Kidney tubule cell (primary cell): ENCODE results near the gene HES7.
"Not testable (repeated sequence)": the region's sequence is repeated elsewhere in the genome, so short reads cannot be mapped to it uniquely, and the experiment has no call there.

ENCODE experiments used
- DNase-seq: peaks from one replicate; pipeline ENCODE4 v3.0.0-alpha.2; 2018; ENCODE audit warnings: low spot score

Gene HES7

DNA sequence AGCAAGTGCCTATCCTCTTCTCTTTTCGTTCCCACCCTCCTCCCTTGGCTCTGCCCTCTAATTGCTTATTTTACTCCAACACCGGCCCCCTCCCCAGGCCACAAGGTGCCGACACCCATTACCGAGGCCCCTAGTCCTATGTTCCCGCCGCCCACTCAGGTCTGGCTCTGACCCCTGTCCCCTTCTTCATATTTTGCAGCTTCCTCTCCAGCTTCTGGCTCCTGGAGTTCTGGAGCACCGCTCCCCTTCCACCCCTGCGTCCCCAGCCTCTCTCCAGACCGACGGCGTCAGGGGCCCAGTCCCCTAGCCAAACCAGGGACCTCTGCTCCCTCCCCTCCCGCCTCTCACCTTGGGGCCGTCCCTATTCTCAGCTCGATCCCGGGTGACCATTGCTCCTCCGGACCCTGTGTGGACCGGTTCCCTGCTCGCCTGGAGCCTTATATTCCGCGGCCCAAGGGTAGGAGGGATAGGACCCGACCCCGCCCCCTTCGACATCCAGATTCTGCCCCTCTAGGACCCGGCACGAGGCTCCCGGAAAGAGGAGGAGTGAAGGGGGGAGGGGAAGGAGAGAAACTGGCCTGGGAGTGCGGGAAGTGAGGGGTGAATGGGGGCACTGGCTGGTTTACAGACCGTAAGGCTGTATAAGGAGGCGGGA is at the start of gene HES7:
TSS of gene HES7 (minus strand) at position 412 of the 655 bp plus-strand sequence. CDS start at position 390, 22 bp downstream.
- DNase-seq, result no peak

DNA sequence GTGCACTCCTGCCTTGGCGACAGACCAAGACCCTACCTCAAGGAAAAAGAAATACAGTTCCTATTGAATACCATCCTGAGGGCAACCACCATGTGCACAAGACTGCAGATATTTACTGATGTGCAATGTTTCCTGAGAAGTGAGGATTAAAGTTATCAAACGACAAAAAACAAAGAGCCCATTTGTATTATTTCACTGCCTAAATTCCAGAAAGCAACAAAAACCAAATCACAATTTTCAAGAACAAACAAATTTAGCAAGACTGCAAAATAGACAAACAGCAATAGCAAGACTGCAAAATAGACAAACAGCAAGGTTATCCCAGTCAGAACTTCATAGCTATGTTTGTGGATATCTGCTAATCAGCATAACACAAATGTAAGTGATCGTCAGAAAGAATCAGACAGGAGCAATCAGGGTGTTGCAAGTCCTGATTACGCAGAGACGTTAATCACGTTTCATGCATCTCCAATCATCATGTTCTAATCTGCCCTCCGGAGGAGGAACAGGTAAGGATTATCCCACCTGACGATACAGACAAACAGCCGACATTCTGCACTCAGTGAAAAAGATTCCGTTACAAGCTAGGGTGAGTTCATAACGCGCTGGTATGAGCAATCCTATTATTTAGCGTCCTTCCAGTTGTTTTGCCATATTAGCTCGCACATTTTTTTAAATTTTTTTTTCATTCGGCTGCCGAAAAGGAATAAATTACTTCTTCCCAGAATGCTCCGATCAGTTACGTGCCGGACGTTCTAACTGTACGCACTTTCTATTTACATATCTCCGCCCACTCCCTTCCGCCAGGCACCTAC is 49.4 kb upstream of the HES7 start:
- DNase-seq, result peak; percentile 99

DNA sequence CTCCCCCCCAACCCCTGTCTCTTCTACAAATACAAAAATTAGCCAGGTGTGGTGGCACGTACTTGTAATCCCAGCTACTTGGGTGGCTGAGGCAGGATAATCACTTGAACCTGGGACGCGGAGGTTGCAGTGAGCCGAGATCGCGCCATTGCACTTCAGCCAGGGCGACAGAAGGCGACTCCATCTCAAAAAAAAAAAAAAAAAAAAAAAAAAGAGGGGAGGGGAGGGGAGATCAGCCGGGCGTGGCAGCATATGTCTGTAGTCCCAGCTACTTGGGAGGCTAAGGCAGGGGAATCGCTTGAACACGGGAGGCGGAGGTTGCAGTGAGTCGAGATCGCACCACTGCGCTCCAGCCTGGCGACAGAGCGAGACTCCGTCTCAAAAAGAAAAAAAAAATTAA is 46.3 kb upstream of the HES7 start:
- DNase-seq, result not testable (repeated sequence)

DNA sequence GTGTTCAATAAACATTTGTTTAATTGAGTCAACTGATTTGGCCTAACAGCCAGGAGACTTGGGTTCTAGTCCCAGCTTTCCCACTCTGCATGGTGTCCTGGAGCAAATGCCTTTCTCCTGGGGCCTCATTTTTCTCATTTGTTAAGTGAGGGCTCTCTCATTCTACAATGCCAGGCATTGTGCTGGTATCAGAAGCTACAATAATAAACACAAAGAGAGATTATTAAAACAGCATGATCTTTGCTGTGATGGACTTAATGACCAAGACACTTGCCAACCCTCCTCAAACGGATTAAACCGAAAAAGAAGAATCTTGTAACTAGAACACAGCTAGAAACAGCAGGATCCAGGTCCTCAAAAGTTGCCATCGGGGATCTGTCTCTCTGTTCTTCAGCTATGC is 43.6 kb upstream of the HES7 start:
- DNase-seq, result no peak

DNA sequence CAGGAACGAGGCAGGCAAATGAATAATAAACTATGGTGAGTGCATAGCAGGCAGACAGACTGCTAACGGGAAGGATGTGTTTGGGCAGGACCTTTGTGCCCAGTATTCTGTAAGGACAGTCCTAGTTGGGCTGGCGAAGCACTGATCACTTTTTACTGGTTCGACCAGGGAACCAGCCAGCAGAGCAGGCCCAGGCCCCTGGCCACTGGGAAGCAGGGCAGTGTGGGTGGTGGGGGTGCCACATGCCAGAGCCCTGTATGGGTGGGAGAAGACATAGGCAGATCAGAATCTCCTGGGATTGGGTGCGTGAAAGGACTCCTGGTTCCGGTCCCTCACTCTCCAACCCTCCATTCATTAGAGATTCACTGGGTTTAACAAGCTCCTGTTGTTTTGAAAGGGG is 42.8 kb upstream of the HES7 start:
- no peak for DNase-seq

DNA sequence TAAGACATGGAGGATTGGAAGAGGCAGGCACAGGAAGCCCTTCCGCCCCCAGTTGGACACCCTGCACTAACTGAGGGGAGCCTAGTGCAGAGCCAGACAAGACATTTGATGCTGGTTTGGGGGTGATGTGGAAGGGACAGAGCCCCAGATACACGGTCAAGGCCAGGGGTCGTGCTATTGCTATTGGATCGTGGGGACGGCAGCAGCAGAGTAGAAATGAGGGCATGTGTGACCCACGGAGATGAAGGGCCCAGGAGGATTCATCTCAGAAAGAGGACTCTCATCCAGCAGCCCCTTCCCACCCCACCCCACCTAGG is 40.9 kb upstream of the HES7 start:
- no peak for DNase-seq

DNA sequence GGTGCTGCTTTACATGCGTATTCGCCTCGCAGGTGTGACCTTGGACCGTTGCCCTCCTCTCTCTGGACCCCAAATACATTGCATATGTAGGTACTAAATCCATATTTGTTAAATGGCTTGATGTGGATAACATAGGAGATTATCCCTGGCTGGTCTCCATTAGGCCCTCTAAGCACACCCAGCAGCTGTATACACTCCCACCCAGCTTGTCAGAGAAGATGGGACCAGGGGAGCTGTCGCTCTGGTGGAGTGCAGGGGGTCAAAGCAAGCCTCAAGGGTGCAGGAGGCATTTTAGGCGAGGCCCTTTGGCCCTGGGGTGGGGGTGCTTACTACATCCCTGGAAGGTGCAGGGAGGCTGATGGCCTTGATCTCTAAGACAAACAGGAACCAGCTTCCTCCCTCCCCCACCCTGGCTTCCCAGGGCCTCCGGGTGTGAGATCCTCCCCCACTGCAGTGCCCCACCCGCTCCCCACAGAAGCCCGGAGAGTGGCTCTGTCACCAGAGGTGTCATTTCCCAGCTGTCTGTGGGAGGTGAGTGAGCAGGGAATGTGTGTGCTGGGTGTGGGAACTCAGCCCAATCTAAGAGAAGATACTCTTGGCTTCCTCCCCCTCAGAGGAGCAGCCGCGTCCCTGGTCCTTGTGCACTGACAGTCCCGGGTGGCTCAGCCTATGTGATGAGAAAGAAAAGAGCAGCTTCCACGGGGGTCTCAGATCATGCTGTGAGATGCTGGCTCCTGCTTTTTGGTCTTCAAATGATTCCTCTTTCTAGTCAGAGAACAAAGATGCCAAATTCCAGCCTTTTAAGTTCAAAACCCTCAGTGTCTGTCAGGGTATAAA is 40.3 kb upstream of the HES7 start:
- peak; percentile 61 for DNase-seq

DNA sequence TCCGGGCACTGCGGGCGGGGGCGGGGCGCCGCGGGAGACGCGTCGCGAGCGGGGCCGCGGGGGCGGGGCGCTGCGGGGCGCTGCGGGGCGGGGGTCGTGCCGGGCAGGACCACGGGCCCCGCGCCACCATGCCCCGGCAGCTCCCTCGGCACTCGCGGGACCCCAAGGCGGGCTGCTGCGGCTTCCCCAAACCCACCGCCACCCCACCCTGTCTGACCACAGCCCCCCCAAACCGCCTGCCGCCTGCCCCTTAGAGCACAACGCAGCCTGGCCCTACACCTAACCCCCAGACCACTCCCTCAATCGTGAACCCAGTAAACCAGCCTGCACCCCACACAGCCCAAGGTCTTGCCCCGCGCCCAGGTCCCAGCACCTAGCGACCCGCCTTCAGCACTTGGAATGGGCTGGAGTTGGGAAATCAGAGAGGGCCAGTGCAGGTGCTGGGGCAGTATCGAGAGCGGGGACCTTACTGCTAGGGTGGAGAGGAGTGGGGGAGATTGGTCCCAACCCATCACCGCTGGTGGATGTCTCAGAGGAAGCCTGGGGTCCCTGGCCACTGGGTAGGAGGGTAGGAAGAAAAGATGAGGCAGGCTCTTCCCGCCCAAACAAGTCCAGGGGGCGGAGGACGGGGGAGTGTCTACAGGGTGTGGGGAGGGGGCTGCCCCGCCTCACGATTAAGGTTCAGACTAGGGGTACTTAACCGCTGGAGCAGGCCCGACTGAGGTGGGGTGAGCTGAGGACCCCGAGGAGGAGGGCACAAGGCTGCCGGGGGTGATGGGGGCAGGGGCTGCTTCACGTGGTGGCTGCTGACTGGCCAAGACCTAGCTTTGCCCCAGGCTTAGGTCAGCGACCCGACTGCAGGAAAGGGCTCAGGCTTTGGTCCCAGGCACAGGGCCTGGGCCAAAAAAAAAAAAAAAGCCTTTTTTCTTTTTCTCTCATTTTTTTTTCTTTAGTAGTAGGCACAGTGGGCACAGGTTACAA is 39.4 kb upstream of the HES7 start:
- DNase-seq, result no peak

DNA sequence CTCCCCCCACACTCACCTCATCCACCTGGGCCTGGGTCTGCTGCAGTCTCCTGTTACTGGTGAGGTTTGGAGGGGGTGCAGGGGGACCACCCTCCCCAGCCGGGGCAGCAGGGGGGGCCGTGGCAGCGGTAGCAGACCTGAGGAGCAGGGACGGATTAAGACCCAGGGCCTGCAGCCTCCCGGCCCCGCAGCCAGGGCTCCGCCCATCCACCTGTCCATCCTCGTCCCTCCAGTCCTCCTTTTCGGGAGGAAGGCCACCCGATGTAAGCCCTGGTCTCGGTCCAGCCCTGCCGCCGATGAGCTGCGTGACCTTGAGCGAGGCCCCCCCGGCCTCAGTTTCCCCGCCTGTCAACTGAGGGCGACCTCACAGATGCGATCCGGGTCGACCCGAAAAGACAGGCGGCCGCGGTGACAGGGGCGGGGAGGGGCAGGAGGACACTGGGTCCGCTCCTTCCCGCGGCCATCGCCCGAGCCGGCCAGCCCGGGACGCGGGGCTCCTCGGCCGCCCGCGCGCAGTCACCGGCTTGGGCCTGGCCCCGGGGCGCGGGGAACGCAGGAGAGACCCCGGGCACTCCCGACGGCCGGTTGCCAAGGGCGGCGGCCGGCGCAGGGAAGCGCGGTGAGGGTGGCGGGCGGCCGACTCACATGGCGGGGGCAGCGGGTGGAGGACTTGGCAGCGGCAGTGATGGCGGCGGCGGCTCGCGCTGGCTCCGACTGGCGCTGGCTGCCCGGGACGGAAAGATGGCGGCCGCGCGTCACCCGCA is 38.5 kb upstream of the HES7 start, which contains the start of gene VAMP2:
TSS of gene VAMP2 (minus strand) at position 716 of the 764 bp plus-strand sequence. CDS start at position 647, 69 bp downstream.
- peak; percentile 62 for DNase-seq

DNA sequence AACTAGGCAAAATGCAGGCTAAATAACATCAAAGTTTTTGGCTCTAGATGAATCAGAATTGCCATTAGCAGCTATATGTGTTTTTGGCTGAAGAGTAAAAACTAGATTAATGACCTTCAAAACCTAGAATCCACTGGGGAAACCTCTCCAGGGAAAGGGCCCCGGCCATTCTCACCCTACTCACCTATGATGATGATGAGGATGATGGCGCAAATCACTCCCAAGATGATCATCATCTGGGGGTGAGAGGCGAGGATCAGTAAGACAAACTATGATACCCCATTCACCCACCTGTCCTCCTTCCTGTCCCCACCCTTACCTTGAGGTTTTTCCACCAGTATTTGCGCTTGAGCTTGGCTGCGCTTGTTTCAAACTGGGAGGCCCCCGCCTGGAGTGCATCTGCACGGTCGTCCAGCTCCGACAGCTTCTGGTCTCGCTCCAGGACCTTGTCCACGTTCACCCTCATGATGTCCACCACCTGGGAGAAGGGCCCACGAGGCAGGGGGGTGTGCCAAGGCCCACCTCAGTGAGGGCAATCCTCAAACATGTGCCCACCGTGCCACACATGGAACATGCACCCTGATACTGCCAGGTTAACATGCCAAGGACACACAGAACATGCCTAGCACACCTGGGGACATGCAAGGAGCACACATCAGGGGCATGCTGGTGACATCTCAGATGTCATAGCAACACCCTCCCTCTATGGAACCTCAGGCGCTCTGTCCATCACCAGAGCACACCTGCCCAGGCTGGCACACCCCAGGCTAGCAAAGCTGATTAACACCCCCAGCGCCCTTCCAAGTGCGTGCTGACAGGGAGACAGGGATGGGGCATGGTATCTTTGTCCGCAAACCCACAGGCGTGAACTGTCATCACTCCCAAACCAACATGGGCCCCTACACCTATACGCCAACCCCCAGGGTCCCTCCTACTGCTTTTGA is 37.7 kb upstream of the HES7 start:
- DNase-seq, result no peak

DNA sequence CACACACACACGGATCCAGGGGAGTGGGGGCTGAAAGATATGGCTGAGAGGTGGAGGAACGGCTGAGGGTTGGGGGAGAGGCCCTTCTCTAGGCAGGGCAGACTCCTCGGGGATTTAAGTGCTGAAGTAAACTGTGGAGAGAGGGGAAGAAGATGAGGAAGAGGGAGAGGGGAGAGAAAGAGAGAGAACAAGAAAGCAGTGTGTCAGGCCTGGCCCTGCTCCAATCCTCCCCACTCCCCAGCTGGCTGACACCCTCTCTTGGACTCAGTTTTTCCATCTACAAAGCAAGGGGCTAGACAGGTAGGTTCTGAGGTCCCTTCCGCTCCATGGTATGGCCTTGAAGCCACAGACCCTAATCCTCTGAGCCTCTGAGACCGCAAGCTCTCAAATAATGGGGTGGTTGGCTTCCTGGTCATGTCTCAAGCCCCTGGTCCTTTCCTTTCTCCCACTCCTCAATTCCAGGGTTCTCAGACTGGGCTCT is 36.9 kb upstream of the HES7 start:
- no peak for DNase-seq

DNA sequence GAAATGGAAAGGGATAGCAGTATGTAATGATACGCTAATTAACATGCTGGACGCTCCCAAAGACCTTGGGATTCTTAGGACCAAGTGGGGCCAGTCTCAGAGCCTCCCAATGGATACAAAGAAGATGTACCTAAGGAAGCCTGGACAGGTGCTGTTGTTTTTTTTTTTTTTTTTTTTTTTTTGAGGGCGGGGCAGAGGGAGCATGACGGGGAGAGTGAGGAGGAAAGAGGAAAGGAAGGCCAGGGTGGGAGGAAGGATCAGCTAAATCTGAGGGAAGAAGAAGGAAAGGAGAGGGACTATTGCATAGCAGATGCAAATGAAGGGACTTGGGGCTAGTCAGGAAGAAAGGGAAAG is 36.3 kb upstream of the HES7 start:
- no peak for DNase-seq

DNA sequence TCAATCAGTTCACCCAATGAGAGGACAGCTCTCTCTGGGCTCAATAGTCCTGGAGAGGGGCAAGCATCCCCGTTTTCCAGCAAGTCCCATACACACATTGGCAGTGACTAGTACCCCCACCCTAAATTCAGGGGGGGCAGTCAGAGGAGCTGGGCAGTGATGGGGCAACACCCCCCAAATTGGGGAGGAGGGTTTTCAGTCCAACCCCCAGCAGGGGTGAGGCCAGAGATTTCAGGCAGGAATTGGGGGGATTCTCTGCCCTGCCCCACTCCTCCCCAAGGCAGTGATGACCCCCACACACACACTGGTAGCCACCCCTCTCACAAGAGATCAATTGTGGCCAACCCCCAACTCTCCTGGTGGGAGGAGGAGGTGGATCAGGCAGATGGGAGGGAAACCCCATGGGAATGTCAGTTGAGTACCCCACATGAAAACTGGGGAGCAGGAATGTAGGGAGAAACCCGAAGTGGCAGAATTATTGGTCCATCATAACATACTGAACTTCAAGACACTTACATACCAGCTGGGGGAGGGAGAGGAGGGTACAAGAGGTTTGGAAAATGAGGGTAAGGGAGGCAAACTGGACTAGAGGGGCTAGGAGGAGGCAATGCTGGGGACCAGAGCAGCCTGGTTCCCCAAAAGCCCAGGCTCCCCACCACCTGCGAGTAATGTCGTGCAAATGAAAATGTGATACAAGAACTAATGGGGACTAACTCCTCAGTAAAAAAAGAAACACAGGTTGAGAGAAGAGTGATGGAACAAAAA is 35.7 kb upstream of the HES7 start:
- no peak for DNase-seq

DNA sequence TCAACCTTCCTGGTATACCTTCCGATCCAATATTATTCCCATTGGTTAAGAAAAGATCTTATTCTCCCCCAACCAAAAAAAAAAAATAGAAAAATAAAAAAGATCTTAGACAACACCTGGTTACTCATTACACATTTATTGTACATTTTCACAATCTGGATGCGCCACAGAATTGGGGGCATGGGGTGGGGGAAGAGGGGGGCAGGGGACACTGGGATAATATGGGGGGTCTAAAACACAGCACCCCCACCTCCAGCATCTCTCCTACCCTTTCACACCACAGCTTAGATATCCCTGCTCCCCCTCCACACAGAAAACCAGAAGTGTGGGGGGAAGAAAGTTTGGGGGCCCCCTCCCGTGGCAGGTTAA is 35.1 kb upstream of the HES7 start:
- DNase-seq, result no peak

DNA sequence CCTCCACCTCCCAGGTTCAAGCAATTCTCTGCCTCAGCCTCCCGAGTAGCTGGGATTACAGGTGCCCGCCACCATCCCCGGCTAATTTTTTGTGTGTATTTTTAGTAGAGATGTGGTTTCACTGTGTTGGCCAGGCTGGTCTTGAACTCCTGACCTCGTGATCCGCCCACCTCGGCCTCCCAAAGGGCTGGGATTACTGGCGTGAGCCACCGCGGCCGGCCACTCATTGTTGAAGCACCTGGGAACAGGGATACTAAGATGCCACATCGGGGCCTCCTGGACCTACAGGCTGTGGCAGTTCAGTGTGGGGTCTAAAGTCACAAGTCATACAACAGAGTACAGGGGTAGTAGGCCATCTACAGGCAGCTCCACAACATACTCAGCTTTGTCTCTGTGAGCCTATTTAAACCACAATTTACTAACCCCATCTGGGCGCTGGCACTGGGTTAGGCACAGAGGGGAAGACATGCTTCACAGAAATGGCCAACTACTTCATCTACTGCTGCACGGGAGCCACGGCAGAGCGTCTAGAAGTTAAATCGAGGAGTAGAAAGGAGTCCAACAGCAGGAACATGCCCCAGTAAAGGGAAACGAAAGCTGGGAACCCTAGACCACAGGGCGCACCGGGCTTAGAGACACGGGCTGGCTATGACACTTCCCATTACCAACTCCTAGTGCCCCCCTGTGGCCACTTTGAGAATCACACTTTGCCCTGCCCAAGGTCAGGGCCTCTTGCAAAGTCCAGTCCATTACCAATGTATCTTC is 34.5 kb upstream of the HES7 start:
- peak; percentile 87 for DNase-seq

DNA sequence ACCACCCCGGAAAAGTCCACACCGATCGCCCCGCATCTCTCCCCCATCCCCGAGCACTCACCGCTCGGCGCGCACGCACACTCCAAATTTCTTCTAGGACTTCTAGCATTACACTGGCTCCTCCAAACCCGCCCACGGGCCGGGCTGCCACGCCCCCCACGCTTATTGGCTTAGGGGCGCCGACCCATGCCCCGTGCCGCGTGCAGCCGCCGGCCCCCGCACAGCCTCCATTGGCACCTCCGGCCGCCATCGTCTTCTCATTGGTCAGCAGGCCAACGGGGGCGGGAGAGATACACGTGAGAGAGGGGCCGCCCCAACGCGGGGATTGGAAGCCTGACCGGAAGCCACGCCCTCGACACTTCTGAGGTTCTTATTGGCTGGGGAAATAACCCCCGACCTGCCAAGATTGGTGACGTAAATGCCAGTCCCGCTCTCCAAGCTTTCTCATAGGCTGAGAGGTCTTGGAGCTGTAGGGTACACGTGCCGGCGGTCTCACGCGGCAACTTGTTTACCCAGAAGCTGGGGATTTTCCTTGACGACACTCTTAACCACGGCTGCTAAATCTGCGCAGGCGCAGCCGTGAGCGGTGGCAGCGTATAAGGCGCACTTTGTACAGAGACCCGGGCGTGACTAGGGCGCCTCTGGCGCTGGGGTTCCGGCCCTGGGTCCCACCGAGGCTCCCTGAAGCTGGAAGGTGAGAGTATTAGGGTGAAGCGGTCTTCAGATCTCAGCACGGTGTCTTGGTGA is 32.5 kb upstream of the HES7 start:
- peak; percentile 100 for DNase-seq

DNA sequence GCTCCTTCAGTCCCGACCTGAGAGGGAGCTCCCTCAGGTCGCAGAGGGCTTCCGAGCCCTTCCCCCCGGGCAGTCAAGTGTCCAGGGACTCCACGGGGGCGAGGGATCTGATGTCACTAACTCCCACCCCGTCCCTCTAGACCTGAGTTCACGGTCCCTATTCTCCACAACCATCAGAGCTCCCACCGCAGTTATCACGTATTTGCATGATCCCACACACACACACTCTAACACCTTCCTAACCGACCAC is 32.0 kb upstream of the HES7 start:
- no peak for DNase-seq
